IMR-90 (cell line): Measurements from ENCODE around the gene SPATA16.

Source experiments
- CEBPB ChIP-seq: IDR thresholded peaks from 2 replicates; pipeline ENCODE4 v1.6.1; 2012; ENCODE audit warnings: low read depth, low read length, improper control_type of control experiment
- CTCF ChIP-seq: conservative IDR thresholded peaks from 2 replicates; pipeline ENCODE4 v1.5.1; 2012; ENCODE audit warnings: mild to moderate bottlenecking, low read depth, low read length, improper control_type of control experiment
- MXI1 ChIP-seq: IDR thresholded peaks from 2 replicates; pipeline ENCODE4 v1.6.1; 2012; ENCODE audit warnings: low read depth, mild to moderate bottlenecking, low read length, moderate library complexity, borderline replicate concordance
- POLR2A ChIP-seq: IDR thresholded peaks from 2 replicates; pipeline ENCODE4 v1.6.1; 2012; ENCODE audit warnings: mild to moderate bottlenecking, low read depth, low read length
- RAD21 ChIP-seq: IDR thresholded peaks from 2 replicates; pipeline ENCODE4 v1.6.1; 2012; ENCODE audit warnings: low read length, improper control_type of control experiment
- SMC3 ChIP-seq: fragments of 150-350 bp; IDR thresholded peaks from 2 replicates; pipeline ENCODE4 v1.6.1; 2016; ENCODE audit warnings: low read depth, mild to moderate bottlenecking, antibody characterized with exemption, low read length, moderate library complexity

GRCh38 chr3:173173652-173174051 lies 32.6 kb upstream of the SPATA16 start:
- no peak for TF ChIP-seq SMC3
- no peak for TF ChIP-seq CEBPB
- TF ChIP-seq POLR2A, result no peak
- no peak for TF ChIP-seq MXI1
- TF ChIP-seq CTCF, result no peak
- TF ChIP-seq RAD21, result no peak
